GM19397 (cell line): ENCODE data around the gene DNAH10.

Experiments used
- ATAC-seq: cut with Tn5 transposase; IDR thresholded peaks from one replicate; pipeline ENCODE4 v1.9.1; 2021; ENCODE audit warnings: mild to moderate bottlenecking, moderate library complexity; ENCODE audit not compliant: unreplicated experiment

DNAH10 gene

DNA sequence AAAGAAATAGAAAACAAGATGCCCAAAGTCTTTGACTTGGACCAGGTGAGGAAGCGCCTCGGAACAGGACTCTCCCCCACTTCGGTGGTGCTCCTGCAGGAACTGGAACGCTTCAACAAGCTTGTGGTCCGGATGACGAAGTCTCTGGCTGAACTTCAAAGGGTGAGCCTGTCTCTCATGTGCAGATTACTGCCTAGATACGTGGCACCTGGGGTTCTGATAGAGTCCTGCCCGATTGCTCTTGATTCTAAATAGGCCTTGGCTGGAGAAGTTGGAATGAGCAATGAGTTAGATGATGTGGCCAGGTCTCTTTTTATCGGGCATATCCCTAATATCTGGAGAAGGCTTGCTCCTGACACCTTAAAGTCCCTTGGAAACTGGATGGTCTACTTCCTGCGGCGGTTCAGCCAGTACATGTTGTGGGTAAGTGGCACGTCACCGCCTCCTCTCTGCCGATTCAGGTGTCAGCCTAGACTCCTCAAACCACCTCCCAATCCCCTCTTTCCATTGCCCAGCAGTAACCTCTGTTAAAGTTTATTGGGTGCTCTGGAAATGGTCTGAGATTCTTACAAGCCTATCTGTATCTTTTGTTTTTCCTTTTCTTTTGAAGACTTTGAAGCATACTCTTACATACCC, 169.7 kb downstream of the DNAH10 start:
- no peak for ATAC-seq

DNA sequence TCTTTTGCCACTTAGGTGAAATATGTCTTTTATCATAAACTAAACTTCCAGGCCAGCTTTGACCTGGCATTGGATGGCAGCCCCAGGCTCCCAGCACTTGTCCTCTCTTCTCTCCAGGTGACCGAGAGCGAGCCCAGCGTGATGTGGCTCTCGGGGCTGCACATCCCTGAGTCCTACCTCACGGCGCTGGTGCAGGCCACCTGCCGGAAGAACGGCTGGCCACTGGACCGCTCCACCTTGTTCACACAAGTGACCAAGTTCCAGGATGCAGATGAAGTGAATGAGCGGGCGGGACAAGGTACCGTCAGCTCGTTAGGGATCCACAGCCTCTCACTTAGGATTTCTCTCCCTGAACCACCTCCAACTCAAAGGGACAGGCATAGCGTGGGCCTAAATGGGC, 171.1 kb downstream of the DNAH10 start:
- ATAC-seq = no peak

DNA sequence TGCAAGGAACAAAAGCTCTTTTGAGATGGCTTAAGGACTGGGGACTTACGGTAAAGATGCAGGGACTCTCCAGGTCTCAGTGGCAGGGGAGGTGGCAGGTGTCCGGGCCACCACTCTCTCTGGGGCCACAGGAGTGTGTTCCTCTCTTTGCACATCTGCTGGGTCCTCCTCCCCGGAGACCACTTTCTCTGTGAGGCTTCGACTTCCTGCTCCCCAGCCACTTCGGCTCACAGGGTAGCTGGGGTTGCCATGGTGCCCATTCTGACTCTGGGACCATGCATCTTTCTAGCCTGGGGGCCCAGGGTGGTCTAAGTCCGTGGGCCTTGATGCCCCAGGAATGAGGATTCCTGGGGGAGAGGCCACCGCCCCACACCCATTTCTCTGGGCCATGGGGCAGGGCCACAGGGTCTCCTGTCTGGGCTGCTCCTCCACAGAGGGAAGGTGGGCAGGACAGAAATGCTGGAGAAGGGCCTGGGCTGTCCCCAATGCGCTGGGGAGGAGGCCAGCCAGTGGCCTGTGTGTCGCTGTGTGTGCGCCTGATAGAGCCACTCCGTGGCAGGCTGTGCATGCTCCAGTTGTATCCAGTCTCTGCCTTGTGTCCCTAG, 172.0 kb downstream of the DNAH10 start:
- no peak for ATAC-seq

DNA sequence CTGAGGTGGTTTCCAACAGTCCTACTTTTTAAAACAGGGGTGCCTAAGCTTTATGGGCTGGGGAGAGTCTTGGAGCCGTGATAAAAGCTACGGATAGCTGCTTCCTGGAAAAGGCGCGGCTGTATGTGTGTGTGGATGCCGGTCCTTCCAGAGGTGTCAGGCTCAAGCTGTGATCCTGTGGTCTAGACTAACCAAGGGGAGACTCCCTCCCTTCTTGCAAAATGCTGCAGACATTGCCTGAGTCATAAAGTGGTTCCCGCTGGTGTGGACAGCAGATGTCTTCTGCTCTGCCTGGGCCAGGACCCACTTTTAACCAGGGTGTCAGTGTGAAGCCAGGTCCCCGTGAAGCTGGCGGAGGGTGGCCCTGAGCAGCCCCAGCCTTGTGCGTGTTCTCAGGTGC, 172.7 kb downstream of the DNAH10 start:
- no peak for ATAC-seq

DNA sequence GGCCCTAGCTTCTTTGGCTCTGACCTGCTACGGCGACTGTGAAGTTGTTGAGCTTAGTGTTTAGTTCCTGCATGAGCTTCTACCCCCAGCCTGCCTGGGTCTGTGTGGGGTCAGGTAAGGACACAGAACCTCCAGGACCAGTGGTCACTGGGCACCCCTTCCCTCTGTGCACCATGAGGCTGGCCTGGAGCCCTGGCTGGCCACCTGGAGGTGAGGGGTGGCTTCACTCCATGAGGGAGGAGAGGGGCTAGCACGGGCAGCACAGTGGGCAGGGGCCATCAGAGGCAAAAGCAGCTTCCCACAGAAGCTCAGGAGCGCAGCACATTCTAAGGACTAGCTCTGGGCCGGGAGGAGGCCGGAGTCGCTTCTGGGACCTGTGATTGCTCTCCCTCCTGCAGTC, 173.9 kb downstream of the DNAH10 start:
- no peak for ATAC-seq

DNA sequence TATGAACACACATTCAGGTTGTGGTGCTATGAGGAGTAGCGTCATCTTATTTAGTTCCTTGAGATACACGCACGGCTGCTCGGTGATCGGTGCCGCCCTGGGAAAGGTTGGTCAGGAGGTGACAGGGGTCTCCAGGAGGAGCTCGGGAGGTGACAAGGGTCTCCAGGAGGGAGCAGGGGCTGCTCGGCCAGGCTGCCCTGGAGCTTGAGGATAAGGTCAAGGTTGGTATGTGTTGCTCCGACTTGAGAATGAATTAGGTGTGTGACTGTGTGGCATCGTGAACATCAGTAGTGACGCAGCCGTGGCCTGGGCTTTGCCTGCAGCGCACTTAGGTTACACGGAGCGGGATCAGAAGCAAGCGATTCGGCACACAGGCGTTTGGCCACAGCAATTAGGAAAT, 174.4 kb downstream of the DNAH10 start:
- ATAC-seq = no peak

DNA sequence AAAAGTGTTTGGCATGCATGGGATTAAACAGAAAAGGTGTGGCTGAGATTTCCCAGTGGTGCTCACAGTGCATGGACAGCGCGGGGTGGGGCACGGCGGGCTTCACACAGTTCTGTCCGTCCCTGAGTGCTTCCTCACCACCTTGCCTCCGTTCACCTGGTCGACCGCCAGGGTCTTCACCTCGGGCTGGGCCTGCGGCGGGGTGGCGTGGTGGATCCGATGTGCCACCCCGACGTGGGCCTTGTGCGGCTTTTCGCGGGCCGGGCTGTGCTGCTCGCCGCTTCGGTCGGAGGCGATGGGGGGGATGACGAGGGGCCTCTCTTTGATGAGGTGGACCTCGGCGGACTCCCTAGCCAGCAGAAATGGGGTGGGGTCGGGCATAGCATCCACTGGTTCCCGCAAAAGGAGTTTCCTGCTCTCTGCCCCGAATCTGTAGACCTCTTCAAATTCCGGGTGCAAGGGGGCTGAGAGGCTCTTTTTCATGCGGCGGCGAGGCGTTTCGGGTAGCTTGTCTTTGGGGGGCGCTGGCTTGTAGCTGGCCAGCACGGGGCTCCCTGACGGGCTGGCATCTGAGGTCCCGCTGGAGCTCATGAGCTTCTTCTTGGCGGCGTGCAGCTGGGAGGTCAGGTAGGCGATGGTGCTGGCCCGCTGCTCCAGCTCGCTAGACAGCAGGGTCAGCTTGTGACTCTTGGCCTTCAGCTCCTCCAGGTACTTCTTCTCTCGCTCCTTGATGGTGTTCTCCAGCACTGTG, 175.0 kb downstream of the DNAH10 start:
- no peak for ATAC-seq

DNA sequence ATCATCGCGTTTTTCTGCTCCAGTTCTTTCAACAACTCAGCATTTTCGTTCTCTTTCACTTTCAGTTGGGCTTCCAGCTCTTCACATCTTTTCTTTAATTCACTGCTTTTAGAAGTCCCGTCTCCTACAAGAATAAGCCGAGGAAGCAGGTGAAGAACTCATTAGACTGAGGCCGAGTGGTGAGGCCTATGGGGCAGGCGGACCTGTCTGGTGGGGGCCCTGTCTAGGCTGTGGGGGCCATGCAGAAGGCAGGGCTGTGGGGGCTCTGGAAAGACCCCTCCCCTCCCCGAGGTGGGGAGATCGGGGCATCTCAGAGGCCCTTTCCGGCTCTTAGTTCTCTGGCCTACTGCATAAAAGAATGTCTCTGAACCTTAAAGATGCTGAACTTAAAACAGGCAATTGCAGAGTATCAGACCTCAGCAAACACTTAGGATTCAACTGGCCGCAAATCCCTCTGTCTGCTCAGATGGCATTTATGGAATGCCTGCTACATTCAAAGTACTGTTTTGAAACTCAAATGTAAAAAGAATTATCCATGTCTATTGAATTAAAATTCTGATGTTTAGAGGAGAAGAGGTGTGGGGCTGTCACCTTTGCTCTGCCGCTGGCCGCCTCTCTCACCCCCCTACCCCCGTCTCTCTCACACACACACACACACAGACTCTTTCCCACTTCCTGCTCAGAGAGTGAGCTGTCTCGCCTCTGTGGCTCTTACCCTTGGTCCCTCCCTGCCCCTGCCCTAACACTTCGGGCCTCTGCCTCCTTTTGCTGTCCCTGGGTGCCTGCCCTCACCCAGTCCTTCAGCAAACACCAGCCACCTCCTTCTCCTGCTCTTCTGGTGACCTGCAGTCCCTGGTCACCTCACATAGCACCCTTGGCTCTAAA, 175.8 kb downstream of the DNAH10 start:
- ATAC-seq = no peak

DNA sequence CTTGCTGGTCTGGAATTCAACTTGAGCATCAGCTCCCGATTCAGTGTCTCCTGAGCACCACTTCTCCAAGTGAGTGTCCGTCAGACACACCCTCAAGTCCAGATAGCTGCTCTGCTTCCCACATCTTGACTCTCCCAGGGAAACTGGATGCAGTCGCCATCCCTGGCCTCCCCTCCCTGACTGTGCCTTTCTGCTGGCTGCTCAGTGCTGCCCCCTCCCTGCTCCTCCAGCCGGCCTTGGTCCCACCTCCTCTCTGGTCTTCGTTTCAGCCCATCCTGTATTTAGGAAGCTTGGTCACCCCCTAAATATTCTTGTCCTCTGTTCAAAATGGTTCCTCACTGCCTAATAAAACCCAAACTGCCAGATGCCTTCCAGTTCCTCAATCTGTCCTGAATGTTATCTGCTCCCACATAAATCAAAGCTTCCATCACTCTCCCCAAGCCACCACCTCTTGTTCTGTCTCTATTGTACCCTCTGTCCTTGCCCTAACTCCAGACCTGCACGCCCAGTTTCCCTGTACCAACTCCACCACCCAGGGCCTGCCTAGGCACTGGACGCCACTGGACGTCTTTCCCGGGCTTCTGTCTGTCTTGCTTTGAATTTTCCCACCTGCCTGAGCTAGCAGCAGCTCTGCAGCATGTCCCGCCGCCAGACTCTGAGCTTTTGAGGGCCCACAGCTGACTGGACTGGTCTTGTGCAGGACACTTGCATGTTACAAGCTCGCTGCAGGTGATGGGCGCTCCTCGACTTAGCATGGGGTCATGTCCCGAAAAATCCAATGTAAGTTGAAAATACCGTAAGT, 176.8 kb downstream of the DNAH10 start:
- no peak for ATAC-seq

DNA sequence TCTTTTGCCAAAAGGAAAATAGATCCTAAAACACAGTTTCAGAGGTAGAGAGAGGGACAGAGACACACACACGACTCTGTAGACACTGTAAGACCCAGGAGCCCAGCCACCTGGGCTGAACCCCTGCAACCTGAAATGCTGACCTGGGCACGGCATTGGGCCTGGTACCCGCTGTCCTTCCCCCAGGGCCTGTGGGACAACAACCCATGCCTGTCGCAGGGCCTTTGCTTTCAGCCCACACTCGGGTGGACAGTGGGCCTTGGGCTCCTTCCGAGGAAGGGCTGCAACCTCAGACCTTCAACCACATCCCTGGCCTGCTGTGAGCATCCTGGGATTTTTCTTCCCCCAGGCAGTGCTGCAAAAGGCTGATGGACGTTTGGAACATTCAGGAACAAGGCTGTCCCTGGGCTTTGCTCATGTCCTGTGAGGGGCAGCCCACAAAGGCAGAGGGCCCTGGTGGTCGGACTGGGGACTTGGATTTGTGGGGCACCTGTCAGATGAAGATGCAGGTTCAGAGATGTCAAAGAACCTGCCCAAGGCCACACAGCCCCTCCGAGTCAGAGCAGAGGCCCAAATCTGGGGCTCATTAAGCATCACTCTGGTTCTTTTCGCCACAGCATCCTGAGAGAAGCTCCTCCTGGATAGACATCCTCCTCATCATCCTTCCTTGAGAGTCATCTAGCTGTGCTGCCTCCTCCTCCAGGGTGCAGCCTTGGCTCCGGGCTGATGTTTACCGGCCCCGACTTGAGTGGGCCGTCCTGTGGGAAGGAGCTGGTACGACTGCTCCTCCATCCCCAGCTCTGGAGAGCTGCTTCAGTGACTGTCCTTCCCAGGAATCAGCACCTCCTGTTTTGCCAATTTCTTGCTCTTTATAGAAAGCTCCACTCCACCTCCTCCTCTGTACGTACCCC, 177.9 kb downstream of the DNAH10 start:
- no peak for ATAC-seq

DNA sequence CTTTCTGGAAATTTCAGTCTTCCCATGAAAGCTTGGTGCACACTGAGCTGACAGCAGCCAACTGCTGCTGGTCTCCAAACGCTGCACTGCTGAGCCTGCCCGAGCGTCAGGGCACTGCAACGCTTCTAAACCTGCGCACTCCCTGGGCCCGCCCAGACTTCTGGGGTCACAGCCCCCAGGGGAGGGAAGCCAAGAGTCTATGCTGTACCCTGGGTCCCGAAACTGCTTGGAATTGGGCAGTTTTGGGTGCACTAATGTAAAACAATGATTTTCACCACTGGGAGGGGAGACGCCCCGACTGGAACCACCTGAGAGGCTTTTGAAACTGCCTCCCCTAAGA, 178.5 kb downstream of the DNAH10 start:
- ATAC-seq = no peak

DNA sequence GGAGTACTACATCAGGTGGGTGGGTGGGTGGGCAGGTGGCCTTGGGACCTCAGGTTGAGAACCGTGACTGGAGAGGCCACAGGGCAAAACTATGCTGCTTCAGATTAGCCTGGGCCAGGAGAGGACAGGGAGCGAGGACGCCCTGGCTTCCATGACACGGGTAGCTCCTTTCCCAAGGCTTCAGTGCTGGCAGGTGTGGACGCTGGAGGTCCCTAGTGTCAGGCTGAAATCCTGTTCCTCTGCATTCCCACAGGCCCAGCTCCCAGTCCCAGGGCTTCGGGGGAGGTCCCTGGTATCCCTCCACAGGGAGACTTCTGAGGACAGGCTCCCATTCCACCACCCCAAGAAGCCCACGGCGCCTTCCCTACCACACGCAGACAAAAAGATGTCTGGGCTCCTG, 178.9 kb downstream of the DNAH10 start:
- no peak for ATAC-seq

DNA sequence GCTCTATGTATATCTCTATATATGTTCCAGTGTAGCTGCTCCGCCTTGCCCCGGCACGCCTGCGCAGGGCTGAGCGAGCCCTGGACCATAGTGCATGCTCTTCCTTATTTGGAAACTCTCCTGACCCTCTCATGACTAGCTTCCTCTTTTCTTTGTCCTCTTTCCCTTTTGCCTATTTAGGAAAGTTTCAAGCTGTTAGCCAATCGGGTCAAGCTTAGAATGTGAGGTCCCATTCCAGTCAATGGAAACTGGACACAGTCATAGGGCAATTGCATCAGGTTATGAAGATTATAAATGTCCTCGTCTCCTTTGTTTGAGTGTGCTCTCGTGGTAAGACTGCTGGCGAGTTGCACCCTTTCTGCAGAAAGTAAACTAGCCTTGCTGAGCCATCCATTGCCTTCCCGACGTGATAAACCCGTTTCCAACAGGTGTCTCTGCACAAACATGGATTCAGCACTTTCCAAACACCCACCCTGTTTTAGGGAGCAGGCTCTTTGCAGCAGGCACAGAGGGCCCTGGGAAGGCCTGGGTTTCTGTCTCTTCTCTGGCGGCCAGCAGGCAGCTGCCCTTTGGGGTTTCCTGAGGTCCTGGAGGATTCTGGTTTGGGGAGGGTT, 179.6 kb downstream of the DNAH10 start:
- ATAC-seq = no peak

DNA sequence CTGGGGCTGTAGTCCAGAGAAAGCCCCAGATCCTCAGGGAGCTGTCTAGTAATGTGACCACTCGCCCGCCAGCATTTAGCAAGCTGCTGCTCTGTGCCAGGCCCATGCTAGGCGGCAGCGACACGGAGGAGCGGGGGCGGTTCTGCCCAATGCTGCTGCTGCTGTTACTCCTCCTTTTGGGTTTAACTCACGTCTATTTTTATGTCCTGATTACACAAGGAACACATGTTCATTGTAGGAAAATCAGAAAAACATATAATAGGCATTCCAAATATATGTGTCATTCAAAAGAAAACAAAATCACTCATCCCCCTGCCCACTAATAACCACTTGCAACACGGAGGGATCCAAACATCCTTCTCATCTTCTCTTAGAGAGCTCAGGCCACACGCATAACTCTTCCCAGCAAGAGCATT, 180.1 kb downstream of the DNAH10 start:
- no peak for ATAC-seq

DNA sequence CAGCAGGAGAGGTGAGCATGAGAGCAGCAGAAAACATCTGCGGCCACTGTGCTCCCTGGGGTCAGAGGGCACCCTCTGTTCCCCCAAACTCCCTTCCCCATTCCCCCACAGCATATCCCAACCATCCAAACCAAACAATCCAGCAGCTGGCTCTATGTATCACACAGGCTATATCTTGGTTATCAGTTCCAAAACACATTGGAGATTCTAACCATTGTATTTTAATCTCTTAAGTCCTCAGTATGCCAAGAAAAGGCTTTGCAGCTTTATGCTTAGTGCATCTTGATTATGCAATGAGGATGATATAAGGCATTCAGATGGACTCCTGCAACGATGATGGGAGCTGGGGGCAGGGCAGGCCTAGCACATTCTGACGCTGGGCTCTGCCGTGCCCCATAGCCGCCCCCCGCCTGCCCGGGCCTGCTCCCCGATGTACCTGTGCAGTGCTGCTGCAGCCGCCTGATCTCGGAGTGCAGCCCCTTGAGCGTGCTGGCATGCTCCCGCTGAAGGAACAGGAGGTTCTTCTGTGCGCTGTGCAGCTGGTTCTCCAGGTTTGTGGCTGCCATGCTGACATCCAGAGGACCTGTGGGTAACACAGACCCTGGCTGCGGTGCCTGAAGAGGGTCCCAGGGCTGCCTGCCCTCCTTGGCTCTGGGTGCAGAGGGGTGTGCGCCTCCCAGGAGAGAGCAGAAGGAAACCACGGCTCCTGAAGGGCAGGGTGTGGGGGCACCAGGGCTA, 181.0 kb downstream of the DNAH10 start:
- ATAC-seq = no peak

DNA sequence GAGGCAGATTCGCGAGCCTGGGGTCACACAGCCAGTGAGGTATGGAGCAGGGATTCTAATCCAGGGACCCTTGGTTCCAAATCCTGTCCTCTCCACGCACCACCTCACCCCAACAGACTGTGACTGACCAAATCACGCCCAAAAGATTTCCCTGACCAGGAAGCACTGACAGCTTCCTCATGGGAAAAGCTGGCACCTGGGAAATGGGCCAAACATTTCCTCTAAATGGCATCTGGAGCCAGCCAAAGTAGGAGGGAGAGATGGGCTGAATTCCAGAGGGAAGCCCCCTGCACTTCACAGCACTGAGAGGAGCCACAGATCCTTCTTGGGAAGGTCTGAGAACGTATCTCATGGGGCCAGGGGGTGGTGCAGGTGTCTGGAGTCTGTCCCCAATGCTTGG, 181.7 kb downstream of the DNAH10 start:
- no peak for ATAC-seq

DNA sequence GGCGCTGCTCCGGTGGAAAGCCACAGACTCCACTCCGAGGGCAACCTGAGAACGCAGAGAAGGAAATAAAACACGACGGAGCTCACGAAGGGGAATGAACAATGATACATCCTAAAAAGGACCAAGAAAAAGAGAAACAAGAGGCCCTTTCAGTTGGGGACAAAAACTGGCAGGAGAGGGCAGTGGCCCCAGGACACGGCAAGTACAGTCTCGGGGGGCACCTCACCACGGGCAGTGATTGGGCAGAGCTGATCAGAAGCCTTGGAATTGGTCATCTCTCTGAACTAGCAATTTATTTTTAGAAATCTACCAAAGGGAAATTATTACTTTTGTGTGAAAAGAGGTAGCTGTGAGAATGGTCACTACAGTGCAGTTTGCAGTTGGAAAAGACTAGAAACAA, 182.6 kb downstream of the DNAH10 start:
- ATAC-seq = no peak

DNA sequence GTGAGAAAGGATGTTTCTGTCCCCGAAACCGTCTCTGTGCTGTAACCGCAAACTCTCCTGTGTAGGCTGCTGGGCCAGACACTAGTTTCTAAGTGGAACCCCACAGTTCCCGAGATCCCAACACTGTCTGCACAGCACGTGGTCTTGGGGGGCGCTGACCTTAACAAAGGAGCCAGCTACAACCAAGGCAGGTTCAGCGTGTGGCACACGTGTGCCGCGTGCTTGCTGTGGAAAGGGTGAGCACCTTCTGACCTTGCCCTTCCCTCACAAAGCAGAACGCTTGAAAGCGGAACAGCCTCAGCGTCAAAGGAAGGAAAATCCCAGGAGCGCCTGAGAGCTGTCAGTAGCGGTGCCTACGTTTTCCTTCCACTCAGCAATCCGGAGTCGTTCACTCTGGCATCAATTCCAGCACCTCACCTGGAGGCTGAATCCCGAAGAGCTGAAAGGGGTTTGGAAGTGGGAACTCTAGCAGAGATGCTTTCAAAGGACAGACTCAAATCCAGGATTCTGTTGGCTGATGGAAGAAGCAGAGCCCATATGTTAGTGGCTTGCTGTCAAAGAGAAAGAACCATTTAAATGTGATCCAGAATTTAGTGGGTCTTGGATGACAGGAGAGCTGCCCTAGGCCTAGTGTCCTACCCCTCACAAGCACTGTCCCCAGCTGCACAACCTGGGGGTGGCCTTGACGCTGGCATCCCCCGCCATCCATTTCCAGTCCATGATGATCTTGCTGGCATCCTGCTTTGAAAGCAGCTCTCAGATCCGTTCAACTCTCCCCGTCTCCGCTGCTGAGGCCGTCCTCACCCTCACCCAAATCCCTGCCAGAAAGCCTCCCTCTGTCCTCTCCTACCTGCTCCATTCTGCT, 183.4 kb downstream of the DNAH10 start:
- ATAC-seq = no peak
